ENCODE data around the gene CFC1B.
"Not testable (repeated sequence)": the region's sequence is repeated elsewhere in the genome, so short reads cannot be mapped to it uniquely, and the experiment has no call there.

DNA sequence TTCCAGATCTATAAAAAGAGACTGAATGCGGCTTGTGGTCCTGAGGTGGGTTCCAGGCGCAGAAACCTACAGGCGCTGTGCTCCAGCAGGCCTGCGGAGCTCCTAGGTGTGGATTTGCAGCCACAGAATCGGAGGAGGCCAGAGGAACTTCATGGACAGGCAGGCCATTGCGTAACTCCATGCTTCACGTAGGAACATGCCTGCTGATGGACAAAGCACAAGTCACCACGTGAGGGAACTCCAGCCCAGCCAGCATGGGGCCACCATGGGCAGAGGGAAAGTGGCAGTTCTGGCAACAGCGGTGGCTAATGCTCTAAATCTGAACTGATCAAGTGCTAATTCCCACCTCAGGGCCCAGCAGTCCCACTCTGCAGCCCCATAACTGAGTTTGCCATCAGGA is 17.2 kb downstream of the CFC1B start:
- not testable (repeated sequence) for TF ChIP-seq MAFK (IDR thresholded peaks at IDR 0.05; ENCODE audit: partially characterized antibody); RFX5 (IDR thresholded peaks at IDR 0.05); POLR2A (IDR thresholded peaks at IDR 0.05; ENCODE audit: low read length)
- TF ChIP-seq, protein P1, sequence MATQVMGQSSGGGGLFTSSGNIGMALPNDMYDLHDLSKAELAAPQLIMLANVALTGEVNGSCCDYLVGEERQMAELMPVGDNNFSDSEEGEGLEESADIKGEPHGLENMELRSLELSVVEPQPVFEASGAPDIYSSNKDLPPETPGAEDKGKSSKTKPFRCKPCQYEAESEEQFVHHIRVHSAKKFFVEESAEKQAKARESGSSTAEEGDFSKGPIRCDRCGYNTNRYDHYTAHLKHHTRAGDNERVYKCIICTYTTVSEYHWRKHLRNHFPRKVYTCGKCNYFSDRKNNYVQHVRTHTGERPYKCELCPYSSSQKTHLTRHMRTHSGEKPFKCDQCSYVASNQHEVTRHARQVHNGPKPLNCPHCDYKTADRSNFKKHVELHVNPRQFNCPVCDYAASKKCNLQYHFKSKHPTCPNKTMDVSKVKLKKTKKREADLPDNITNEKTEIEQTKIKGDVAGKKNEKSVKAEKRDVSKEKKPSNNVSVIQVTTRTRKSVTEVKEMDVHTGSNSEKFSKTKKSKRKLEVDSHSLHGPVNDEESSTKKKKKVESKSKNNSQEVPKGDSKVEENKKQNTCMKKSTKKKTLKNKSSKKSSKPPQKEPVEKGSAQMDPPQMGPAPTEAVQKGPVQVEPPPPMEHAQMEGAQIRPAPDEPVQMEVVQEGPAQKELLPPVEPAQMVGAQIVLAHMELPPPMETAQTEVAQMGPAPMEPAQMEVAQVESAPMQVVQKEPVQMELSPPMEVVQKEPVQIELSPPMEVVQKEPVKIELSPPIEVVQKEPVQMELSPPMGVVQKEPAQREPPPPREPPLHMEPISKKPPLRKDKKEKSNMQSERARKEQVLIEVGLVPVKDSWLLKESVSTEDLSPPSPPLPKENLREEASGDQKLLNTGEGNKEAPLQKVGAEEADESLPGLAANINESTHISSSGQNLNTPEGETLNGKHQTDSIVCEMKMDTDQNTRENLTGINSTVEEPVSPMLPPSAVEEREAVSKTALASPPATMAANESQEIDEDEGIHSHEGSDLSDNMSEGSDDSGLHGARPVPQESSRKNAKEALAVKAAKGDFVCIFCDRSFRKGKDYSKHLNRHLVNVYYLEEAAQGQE (IDR thresholded peaks at IDR 0.05) = not testable (repeated sequence)
- TF ChIP-seq, protein P2, sequence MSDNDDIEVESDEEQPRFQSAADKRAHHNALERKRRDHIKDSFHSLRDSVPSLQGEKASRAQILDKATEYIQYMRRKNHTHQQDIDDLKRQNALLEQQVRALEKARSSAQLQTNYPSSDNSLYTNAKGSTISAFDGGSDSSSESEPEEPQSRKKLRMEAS (IDR thresholded peaks at IDR 0.05) = not testable (repeated sequence)
- TF ChIP-seq, protein P3, sequence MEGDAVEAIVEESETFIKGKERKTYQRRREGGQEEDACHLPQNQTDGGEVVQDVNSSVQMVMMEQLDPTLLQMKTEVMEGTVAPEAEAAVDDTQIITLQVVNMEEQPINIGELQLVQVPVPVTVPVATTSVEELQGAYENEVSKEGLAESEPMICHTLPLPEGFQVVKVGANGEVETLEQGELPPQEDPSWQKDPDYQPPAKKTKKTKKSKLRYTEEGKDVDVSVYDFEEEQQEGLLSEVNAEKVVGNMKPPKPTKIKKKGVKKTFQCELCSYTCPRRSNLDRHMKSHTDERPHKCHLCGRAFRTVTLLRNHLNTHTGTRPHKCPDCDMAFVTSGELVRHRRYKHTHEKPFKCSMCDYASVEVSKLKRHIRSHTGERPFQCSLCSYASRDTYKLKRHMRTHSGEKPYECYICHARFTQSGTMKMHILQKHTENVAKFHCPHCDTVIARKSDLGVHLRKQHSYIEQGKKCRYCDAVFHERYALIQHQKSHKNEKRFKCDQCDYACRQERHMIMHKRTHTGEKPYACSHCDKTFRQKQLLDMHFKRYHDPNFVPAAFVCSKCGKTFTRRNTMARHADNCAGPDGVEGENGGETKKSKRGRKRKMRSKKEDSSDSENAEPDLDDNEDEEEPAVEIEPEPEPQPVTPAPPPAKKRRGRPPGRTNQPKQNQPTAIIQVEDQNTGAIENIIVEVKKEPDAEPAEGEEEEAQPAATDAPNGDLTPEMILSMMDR (IDR thresholded peaks at IDR 0.05) = not testable (repeated sequence)

Data from A549 (cell line).